Skeletal muscle satellite cell (primary cell): ENCODE results near the gene FADS6.
A peak's percentile ranks its signal among the peaks of the same experiment; 100 is the strongest.

Source experiments
- H3K27me3 ChIP-seq: 2 replicates; pipeline ENCODE4 v1.7.0; 2013; ENCODE audit warnings: low read length; ENCODE audit not compliant: control insufficient read depth, insufficient read depth
- H3K36me3 ChIP-seq: 2 replicates; pipeline ENCODE4 v1.7.0; 2013; ENCODE audit warnings: mild to moderate bottlenecking, control low read depth, low read length; ENCODE audit not compliant: insufficient read depth
- H3K4me1 ChIP-seq: 2 replicates; pipeline ENCODE4 v1.7.0; 2013; ENCODE audit warnings: low read length; ENCODE audit not compliant: control insufficient read depth, insufficient read depth
- H3K4me2 ChIP-seq: 2 replicates; pipeline ENCODE4 v1.7.0; 2013; ENCODE audit warnings: mild to moderate bottlenecking, low read length
- H3K4me3 ChIP-seq: 2 replicates; pipeline ENCODE4 v1.7.0; 2013; ENCODE audit warnings: low read length
- H3K9ac ChIP-seq: 2 replicates; pipeline ENCODE4 v1.7.0; 2013; ENCODE audit warnings: mild to moderate bottlenecking, low read depth, low read length, moderate library complexity
- H3K9me3 ChIP-seq: replicated peaks from 2 replicates; pipeline ENCODE4 v1.7.0; 2013; ENCODE audit warnings: mild to moderate bottlenecking, control low read depth, low read length

FADS6 gene

GRCh38 chr17:74928786-74929185 is 35.4 kb upstream of the FADS6 start:
- H3K4me2 ChIP-seq = no peak overlapping the region
- H3K9ac ChIP-seq = no peak overlapping the region
- H3K27me3 ChIP-seq = peaks cover 77% of the 10 kb centered on the region
- no peak overlapping the region for H3K4me3 ChIP-seq
- no peaks in the 10 kb centered on the region for H3K4me1 ChIP-seq
- no peaks in the 10 kb centered on the region for H3K36me3 ChIP-seq
- H3K9me3 ChIP-seq = no peaks in the 10 kb centered on the region

DNA sequence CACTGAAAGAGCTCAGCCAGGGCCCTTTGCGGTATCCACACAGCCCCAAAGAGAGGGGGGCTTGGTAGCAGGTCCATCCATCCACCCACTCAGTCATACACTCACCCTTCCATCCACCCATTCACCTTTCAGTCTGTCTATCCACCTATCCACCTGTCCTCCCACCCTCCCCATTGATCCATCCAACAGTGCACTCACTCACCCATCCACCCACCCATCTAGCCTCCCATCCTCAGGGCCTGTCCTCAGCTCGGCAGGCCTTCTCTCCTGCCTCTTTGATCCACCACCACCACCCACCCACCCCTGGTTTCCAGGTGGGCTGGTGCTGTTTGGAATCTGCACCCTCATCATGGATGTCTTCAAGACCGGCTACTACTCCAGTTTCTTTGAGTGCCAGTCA is 31.8 kb upstream of the FADS6 start:
- Histone ChIP-seq H3K4me1 (no peaks in the 10 kb centered on the region), H3K9me3 (no peaks in the 10 kb centered on the region), H3K27me3 (peaks cover 74% of the 10 kb centered on the region), H3K4me2 (no peak overlapping the region), H3K36me3 (no peaks in the 10 kb centered on the region), H3K9ac (no peak overlapping the region), H3K4me3 (no peak overlapping the region)

- H3K36me3 ChIP-seq = no peaks in the 10 kb centered on the region
- no peaks in the 10 kb centered on the region for H3K4me1 ChIP-seq
- H3K9me3 ChIP-seq = no peaks in the 10 kb centered on the region
- peaks cover 78% of the 10 kb centered on the region for H3K27me3 ChIP-seq
- H3K4me3 ChIP-seq = peak within 1 kb of the TSS; percentile 34
- H3K9ac ChIP-seq = no peak within 1 kb of the TSS
- peak within 1 kb of the TSS; percentile 71 for H3K4me2 ChIP-seq
These were observed 31.0 kb upstream of the FADS6 start, which contains the start of gene OTOP2 for GRCh38 chr17:74924250-74924948. Gene OTOP2 (plus strand): TSS chr17:74924273. CDS start chr17:74924633, 360 bp downstream.

DNA sequence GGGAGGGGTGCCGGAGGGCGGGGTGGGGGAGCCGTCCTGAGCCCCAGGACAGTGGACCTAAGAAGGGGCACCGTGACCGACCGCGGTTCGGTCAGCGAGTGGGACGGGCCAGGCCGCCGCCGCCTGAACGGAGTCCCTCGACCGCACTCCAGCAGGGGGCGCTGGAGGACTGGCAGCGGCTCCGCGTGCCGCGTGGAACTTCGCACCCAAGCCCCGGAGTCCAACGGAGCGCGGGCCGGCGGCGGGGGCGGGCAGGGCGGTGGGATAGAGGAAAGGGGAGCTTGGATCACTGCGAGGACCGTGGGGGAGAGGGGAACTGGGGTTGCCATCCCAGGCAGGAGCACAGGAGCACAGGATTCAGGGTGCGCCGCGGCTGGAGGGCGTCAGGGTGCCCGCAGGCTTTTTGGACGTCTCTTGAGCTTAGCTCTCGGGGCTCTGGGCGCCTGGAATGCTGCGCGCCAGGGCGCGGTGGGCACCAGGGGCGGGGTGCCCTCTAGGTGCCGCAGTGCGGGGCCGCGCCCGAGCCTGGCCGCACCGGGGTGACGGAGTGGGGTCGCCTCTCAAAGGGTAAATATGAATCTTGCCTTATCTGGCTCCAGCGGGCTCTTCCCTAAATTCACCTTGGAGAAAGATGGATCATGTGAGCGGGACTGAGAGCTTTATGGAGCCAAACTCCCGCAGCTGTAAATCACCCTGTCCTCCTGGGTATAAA is 30.3 kb upstream of the FADS6 start:
- H3K4me1 ChIP-seq = no peaks in the 10 kb centered on the region
- peak overlapping the region; percentile 71 for H3K4me2 ChIP-seq
- no peaks in the 10 kb centered on the region for H3K36me3 ChIP-seq
- H3K27me3 ChIP-seq = peaks cover 77% of the 10 kb centered on the region
- H3K9ac ChIP-seq = no peak overlapping the region
- H3K4me3 ChIP-seq = peak overlapping the region; percentile 34
- H3K9me3 ChIP-seq = no peaks in the 10 kb centered on the region

DNA sequence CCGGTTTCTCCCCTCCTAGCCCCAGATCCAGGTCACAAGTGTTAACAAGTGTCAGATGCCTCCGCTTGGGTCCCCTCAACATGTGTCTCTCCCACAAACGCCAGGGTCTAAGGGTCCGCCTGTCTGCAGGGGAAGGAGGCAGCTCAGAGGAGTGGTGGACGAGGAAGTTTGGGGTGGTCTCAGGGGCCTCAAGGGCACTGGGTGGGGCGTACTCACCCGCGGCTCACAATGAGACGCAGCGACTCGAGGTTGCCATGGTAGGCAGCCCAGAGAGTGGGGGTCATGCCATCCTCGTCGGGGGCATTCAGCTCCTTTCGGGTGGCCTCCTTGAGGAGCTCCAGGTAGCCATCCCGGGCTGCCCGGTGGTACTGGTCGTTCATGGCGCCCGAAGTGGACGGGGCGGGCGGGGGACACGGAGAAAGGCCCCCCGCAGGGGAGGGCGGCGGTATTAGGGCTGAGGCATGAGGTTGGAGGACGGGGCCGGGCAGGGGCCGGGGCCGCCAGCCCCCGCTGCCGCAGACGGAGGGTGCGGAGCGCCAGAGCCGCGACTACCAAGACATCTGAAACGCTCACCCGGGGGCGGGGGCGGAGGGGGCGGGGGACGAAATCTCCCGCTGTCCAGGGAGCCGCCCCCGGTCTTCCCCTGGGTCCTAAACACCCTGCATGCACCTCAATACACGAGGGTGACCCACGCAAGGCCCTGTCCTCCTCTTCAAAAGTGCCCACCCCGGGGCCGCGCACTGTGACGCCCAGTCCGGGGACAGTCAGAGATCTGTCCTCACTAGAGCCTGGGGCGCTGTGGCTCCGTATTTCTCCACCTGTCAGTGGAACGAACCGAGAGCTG is 29.5 kb upstream of the FADS6 start, which contains the start of gene USH1G:
USH1G (minus strand) TSS at position 562 of the 844 bp plus-strand sequence; CDS start at position 380, 182 bp downstream.
- H3K4me3 ChIP-seq = peak within 1 kb of the TSS; percentile 34
- no peak within 1 kb of the TSS for H3K9ac ChIP-seq
- peak within 1 kb of the TSS; percentile 71 for H3K4me2 ChIP-seq
- H3K9me3 ChIP-seq = no peaks in the 10 kb centered on the region
- no peaks in the 10 kb centered on the region for H3K4me1 ChIP-seq
- peaks cover 74% of the 10 kb centered on the region for H3K27me3 ChIP-seq
- no peaks in the 10 kb centered on the region for H3K36me3 ChIP-seq

- no peaks in the 10 kb centered on the region for H3K36me3 ChIP-seq
These were observed 28.7 kb upstream of the FADS6 start for GRCh38 chr17:74922172-74922571.

GRCh38 chr17:74921769-74922168 is 28.3 kb upstream of the FADS6 start:
- H3K36me3 ChIP-seq = no peaks in the 10 kb centered on the region
- H3K4me1 ChIP-seq = no peaks in the 10 kb centered on the region
- H3K27me3 ChIP-seq = peaks cover 66% of the 10 kb centered on the region
- H3K9ac ChIP-seq = no peak overlapping the region
- no peak overlapping the region for H3K4me3 ChIP-seq
- no peak overlapping the region for H3K4me2 ChIP-seq
- no peaks in the 10 kb centered on the region for H3K9me3 ChIP-seq

More at GRCh38 chr17:74922172-74922571, 28.7 kb upstream of the FADS6 start:
- Histone ChIP-seq H3K9me3 (no peaks in the 10 kb centered on the region), H3K4me1 (no peaks in the 10 kb centered on the region), H3K9ac (no peak overlapping the region), H3K27me3 (peaks cover 70% of the 10 kb centered on the region), H3K4me2 (no peak overlapping the region), H3K4me3 (no peak overlapping the region)

GRCh38 chr17:74921026-74921681 is 27.7 kb upstream of the FADS6 start:
- H3K36me3 ChIP-seq = no peaks in the 10 kb centered on the region
- H3K27me3 ChIP-seq = peaks cover 62% of the 10 kb centered on the region
- H3K9me3 ChIP-seq = no peaks in the 10 kb centered on the region
- no peaks in the 10 kb centered on the region for H3K4me1 ChIP-seq
- no peak overlapping the region for H3K9ac ChIP-seq
- H3K4me2 ChIP-seq = no peak overlapping the region
- no peak overlapping the region for H3K4me3 ChIP-seq

- Histone ChIP-seq H3K4me3 (no peak overlapping the region), H3K4me1 (no peaks in the 10 kb centered on the region), H3K9ac (no peak overlapping the region), H3K9me3 (no peaks in the 10 kb centered on the region), H3K27me3 (peaks cover 57% of the 10 kb centered on the region), H3K36me3 (no peaks in the 10 kb centered on the region), H3K4me2 (no peak overlapping the region)
These were observed 27.2 kb upstream of the FADS6 start for GRCh38 chr17:74920642-74921025.

DNA sequence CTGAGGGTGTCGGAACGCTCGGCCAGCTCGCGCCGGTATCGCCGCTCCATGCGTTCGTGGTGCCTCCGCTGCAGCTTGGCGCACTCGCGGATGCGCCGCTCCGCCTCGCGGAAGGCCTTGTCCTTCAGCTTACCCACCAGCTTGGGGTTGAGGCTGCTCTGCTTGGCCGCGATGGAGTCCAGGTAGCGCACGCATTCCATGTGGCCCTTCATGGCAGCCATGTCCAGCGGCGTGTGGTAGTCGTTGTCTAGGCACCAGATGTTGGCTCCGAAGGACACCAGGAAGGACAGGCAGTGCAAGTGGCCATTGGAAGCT is 26.8 kb upstream of the FADS6 start:
- H3K9me3 ChIP-seq = no peaks in the 10 kb centered on the region
- no peaks in the 10 kb centered on the region for H3K4me1 ChIP-seq
- no peaks in the 10 kb centered on the region for H3K36me3 ChIP-seq
- no peak overlapping the region for H3K4me3 ChIP-seq
- H3K27me3 ChIP-seq = peaks cover 54% of the 10 kb centered on the region
- no peak overlapping the region for H3K9ac ChIP-seq
- H3K4me2 ChIP-seq = no peak overlapping the region
